NCI-H524 (cell line): ENCODE results near the gene HSDL1.

ENCODE experiments used
- DNase-seq, 2 experiments: peaks; one replicate each; lab custom pipeline; 2025; lab: John Stamatoyannopoulos, UW

HSDL1 gene

DNA sequence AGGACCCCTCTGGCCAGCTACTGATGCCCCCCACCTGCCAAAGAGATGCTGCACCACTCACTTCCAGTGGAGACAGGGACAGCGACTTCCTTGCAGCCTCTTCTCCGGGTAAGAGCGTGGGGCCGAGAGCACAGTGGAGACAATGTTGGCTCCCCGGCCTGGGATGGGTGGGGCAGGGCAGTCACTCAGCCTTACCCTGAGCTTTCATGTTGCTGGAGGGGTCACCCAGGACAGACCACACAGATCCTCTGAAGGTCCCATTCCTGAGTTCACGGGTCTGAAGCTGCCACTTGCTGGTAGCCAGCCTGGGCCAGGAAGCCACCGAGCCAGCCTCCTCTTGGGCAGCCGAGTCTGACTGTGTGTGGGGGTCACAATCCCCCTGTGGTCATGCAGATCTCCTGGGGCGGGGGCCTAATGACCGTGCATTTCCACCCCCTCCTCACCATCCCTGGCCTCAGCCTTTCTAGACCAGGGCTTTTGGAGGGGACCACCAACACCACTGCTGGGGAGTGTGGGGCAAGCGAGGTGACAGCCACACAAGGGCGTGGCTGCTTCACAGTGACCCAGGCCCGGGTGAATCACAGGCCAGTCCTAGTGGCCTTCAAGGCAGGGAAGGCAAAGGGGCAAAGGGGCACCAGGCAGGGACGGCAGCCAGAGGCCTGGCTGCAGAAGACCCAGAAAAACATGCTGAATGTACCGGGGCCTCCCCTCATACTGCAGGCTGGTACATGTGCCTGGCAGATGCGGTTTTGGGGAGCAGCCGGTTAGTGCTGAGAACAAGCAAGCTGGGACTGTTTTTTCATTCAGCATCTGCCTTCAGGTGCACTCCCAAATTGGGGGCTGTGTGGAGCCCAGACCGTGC is 31.4 kb upstream of the HSDL1 start:
- DNase-seq = no peak

DNA sequence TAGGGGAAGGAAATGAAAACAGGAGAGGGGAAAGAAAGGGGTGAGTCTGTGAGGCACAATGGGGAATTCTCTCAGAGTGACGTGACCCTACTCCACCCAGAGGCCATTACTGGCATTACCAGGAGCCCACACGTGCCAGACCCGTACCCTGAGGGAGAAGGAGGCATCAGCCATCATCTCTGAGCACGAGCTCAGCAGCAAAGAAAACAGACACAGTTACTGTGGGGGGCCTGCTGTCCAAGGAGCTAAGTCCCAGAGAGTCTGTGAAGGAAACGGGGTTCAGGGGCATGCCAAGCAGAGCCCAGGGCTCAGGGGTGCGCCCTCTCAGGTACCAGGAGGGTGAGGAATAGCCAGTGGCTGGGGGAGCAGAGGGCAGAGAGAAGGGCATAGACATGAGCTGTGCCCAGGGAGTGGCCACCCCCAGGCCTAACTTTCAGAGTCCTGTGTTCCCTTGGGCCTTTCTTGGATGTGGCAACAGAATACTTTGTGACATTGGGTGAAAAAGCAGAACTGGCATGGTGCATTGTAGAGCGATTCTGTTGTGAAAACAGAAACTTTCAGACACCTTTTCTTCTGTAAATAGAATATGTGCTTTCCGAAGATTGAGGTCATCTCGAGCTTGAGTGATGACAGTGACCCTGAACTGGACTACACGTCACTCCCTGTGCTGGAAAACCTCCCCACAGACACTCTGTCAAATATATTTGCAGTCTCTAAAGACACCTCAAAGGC is 30.5 kb upstream of the HSDL1 start:
- peak; percentile 40 to 70 for DNase-seq

DNA sequence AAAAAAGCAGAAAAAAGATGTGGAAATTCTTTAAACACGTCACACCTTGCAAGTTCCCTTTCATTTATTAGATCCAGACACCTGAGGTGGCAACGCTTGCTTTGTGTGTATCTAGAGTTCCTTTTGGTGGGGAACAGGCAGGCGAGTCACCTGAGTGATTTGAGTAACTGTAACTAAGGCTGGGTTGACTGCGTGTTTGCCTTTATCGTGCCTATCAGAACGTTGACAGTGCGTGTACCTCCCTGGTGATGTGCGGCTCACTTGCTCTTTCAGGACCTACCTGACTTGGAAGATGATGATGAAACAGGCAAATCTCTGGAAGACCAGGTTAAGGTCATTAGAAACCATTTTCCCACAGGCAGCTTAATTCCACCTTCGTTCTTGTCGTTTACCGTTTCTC is 29.4 kb upstream of the HSDL1 start:
- DNase-seq = no peak

DNA sequence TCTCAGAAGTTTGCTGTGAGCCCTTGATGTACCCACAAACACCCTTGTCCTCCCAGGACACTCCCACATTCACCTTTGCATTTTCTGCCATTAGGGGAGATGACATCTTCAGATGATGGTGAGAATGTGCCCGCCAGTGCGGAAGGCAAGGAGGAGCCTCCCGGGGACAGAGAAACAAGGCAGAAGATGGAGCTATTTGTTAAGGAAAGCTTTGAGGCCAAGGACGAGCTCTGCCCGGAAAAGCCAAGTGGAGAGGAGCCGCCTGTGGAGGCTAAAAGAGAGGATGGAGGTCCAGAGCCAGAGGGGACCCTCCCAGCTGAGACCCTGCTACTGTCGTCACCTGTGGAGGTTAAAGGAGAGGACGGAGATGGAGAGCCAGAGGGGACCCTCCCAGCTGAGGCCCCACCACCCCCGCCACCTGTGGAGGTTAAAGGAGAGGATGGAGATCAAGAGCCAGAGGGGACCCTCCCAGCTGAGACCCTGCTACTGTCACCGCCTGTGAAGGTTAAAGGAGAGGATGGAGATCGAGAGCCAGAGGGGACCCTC is 24.9 kb upstream of the HSDL1 start:
- no peak for DNase-seq

DNA sequence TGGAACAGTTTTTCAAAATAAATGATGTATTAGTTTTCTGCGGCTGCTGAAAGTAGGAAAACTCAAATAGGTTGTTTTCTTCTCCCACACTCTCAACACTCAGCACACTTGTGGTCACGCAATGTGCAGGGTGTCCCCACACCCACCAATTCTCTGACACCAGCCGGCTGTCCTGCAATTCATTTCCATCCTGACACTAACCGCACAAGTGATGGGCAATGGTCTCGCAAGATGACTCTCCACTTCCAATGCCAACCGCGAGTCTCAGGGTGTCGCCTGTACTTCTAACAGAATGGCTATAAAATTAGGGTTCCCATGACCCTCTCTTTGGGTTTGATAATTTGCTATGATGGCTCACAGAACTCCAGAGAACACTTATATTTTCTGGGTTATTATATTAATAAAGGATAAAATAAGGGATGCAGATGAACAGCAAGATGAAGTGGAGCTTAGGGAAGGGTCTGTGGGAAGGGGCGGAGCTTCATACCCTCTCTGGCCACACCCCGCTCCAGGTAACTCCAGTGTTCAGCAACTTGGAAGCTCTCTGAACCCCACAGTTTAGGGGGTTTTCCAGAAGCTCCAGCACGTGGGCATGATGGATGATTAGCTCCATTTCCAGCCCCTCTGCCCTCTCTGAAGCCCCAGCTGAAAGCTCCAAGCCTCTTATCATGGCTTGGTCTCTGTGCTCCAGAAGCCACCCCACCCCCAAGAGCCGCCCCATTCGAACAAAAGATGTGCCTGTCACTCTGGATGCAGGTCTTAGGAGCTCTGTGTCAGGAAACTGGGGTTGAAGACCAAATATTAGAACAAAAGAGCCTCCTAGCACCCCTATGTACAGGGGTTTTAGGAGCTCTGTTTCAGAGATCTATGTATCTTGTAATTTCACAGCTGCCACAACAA is 22.1 kb upstream of the HSDL1 start:
- DNase-seq = no peak

DNA sequence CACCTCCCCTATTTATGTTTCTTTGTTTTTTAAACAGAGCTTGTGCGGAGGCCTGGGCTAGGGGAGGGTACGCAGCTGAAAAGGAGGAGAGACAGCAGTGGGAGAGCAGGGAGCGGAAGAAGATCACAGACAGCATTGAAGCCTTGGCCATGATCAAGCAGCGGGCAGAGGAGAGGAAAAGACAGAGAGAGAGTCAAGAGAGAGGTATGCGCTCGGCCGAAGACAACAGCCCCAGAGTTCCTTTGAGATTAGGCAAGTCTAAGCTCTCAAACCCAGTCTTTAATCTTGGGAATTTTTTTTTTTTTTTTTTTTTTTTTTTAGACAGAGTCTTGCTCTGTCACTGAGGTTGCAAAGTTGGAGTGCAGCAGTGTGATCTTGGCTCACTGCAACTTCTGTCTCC is 20.8 kb upstream of the HSDL1 start:
- DNase-seq = no peak

DNA sequence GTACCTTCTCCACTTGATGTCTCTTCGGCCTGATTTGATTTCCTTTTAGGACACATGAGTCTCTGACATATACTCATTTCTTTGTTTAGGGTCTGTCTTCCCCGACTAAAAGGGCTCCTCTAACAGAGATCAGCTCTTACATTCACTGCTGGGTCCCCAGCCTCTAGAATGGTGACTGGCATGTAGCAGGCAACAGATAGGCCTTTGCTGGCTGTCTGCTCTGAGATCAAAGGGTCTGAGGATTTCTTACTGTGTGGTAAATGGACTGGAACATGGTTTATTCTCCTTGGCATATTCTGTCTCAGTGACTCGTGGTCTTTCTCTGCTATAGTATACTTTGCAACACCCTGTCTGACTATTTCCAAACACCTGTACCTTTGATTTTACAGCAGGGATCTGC is 16.8 kb upstream of the HSDL1 start:
- DNase-seq = no peak

DNA sequence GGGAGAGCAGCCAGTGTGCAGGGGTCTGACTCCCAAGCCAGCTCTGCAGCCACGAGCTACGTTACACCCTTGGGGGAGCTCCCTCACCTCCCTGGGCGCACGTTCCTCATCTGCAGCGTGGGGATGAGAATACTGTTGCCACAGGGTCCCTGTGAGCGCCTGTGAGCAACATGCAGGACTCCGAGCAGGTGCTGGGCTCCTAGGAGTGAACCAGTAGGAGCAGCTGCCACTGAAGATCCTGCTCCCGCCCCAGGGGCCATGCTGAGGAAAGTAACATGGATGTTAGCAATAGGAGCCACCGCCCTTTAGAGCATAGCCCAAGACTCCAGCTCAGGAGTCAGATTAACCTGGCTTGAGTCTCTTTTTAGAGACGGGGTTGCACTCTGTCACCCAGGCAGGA is 16.1 kb upstream of the HSDL1 start:
- DNase-seq = no peak

DNA sequence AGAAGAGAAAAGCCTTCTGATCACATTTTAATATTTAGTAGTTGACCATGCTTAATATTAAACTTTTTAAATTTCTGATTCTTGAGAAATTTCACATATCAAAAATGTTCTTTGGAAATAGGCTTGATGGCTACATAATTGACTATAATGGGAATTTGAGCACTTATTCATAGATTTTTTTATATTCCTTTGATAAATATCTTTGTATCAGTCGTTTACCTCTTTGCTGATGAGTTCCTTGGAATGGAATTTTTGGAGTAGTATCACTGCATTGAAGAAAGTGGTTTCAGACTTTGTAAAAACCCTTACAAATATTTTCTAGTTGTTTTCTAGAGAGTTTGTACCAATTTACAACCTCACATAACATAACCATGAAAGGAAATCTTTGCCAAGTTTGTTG is 14.8 kb upstream of the HSDL1 start:
- DNase-seq = no peak

DNA sequence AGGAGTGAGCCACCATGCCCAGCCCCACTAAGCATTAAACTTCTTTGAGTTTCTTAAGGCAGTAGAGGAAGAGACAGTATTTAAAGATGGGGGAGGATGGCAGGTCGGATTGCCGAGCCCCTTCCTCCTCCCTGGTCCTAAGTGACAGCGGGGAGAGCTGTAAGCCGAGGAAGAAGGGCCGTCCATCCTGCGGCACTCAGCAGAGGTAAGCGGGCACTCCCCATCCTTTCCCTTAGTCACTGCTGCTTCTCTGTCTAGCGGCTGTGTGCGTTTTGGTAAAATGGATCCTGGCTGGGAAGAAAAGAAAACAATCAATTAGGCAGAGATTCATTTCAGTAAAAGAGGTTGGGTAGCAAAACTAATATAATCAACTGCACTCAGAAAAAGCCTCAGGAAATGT is 14.0 kb upstream of the HSDL1 start:
- DNase-seq = no peak

DNA sequence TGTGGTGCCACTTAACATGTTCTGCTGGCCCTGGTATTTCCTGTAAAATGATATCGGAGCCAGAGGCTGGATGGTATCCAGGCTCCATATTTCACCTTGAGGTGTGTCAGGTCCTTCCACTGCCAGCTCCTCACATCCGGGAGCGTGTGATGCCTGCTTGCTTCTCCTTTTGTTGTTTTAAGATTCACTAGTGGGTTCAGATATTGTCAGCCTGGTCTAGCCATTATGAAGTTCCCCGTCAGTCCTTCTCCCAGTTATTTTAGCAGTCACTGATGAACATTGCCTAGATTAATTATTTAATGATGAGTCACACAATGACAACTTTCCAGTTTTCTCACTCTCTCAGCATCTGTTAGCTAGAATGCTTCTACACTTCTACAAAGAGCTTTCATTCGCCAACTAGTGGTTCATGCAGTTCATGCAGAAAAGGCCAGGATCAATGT is 11.4 kb upstream of the HSDL1 start:
- peak in 1 of 2 experiments; percentile 19 for DNase-seq

DNA sequence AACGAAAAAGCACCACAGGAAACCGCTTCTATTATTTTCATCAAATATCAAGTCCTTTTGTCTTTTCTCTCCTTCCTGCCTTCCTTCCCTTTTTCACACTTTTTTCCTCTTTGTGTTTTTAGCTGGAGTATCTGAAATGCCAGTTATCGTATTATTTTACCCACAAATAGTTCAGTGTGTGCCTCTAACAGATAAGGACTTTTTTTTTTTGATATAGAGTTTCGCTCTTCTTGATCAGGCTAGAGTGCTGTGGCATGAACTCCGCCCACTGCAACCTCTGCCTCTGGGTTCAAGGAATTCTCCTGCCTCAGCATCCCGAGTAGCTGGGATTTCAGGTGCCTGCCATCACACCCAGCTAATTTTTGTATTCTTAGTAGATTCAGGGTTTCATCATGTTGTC is 10.8 kb upstream of the HSDL1 start:
- no peak for DNase-seq

DNA sequence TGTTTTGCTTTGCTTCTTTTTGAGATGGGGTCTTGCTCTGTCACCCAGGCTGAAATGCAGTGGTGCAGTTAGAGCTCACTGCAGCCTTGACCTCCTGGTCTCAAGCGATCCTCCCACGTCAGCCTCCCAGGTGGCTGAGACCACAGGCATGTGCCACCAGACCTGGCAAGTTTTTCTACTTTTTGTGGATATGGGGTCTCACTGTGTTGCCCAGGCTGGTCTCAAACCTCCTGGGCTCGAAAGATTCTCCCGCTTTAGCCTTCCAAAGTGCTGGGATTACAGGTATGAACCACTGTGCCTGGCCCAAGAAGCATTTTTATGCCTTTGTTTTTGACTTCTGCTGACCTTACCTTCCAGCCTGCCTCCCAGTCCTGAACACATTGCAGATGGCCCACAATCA is 10.2 kb upstream of the HSDL1 start:
- no peak for DNase-seq

DNA sequence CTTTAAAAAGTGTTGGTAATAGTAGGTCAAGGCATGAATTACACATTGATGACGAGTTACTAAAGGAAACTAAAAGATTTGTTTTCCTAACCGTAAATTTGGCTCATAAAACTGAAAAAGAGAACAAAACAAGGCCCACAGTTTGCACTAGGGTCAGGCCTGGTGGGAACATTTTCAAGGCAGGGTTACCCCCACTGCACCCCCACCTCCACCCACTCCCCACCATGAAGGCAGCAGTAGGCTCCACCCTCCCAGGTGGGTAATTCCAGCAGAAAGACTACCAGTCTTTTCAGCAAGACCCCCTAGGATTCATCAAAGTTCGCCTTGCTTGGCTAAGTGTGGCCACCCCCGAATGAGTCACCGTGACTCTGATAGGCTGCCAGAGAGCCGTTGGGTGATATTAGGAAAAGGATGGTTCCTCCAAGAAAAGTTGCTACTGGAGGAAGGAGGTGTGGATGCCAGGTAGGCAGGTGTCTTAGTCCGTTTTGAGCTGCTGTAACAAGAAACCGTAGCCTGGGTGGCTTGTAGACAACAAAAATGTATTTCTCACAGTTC is 8.8 kb upstream of the HSDL1 start:
- no peak for DNase-seq

DNA sequence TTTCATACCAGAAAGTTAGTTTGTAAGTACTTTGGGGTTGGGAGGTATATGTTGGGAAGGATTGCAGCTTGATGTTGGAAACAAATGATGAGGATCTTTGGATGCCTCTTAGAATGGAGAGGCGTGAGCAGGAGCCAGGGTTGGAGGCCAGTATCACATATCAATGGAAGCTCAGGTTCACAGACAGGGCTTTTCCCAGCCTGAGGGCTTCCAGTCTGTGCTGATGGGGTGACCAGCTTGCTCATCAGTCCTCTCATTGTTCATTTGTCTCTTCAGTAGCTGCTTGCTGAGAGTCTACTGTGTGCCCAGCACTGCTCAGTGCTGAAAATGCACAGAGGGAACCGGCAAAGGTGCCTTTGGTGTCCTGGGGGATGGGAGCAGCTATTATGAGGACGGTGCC is 5.9 kb upstream of the HSDL1 start:
- no peak for DNase-seq

DNA sequence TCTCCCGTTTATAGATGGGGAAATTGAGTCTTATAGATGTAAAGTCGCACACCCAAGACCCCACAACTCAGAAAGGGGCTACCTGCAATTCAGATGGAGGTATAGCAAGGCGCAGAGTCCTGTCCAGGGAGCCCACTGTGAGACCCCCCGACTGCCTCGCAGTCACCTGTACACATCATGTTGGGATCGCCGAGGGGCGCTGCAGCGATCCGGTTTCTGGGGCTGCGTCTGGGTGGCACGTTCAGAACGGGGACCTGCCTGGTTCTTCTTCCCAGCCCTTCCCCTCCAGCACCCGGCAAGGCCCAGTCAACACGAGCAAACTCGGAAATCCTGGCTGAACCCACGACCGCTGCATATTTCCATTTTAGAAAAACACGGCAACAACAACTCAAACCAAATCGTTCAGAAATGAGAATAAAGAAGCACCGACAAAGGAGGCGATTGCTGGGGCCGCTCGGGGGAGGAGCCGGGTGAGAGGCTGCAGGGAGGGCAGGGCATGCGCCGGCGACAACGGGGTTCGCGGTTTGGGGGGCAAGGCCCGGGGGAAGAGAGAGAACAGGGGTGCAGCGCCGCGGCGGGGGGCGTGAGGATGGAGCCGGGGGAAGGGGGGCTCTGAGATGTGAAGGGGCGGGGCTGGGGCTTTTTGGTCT is 643 bp downstream of the HSDL1 start:
- DNase-seq = peak; percentile 10 to 40

DNA sequence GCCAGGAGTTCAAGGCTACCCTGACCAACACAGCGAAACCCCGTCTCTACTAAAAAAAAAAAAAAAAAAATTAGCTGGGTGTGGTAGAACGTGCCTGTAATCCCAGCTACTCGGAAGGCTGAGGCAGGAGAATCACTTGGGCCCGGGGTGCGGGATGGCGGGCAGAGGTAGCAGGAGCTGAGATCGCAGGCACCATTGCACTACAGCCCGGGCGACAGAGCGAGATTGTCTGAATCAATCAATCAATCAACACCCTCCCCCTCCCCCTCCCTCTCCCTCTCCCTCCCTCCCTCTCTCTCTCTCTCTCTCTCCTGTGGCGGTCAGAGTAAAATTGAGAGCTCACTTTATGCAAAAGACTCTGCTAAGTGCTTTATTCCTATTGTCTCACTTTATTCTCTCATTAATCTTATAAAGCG is 1.2 kb downstream of the HSDL1 start:
- DNase-seq = no peak

DNA sequence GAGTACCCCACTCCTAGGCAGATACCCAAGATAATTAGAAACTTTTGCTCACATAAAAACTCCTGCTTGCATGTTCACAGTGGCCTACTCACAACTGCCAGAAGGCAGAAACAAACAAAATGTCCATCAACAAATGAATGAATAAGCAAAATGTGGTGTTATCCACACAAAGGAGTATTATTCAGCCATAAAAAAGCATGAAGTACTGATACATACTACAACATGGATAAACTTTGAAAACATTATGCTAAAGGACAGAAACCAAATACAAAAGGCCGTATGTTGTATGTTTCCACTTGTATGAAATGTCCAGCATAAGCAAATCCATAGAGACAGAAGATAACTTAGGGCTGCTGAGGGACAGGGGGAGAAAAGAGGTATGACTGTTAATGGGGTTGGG is 1.9 kb downstream of the HSDL1 start:
- no peak for DNase-seq

DNA sequence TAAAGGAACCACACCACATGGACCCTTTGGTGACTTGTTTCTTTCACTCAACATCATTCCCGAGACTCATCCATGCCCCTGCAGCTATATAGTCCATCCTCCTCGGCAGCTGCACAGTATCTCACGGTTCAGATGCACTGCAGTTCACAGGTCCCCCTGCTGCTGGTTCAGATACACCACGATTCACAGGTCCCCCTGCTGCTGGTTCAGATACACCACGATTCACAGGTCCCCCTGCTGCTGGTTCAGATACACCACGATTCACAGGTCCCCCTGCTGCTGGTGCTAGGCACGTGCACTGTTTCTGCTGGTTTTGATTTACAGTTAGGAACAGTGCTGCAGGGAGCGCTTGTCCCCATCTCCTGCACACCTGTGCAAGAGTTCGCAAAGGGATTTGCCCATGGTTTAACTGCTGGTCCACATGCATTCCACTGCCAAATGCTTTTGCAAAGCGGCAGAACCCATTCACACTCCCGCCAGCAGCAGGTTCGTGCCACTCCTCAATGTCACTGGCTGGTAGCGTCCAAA is 3.8 kb downstream of the HSDL1 start:
- peak; percentile 11 to 69 for DNase-seq

DNA sequence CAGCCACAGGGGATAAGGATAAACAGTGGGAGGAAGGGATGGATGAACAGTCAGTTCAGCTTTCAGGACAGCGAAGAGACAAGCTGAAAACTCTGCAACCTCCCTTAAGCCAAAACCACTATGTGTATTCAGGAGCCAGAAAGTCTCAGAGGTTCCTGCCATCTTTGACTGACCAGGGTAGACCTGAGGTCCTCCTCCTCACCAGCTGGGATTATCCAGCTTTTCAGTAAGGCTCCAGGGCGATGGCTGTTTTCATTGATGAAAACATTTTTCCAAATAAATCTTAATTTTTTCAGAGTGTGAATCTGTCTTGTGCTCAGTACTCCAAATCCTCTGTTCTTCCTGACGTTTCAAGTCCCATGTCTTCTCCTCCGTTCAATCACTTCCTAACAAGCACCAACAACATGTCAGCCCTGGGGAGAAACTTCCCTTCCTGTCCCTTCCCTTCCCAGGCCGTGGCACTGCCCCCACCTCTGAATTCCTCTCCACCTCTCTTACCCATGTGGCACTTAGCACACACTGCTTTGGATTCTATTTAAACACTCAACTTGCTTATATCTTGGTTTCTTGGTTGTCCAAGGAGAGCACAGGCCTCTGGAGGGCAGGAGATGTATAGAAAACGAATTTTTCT is 5.2 kb downstream of the HSDL1 start:
- DNase-seq = no peak
